PC-3 (cell line): ENCODE data around the gene SLC38A4. TPM values are rescaled to one million over a fixed set of nuclear protein-coding genes. Genes with fewer than 3 reads are reported as not detected.

ENCODE experiments used
- ATAC-seq: fragments of 200-7000 bp; cut with Tn5 transposase; 2 replicates; pipeline ENCODE4 v1.9.1; 2020; ENCODE audit warnings: mild to moderate bottlenecking, moderate library complexity
- BruUV-seq: library from RNA; stranded (reverse); fragments of 400-500 nt; replicated peaks from 2 replicates; lab custom pipeline; 2021; lab: Mats Ljungman, UMichigan
- CTCF ChIA-PET: fragments of 300-600 bp; sonication (Branson Sonifier 250); formaldehyde crosslinking; loops from one replicate; lab custom pipeline; 2022; ENCODE audit warnings: antibody characterized with exemption; lab: Charles Lee
- POLR2A ChIA-PET: fragments of 300-600 bp; sonication (Branson Sonifier 250); formaldehyde crosslinking; loops from one replicate; lab custom pipeline; 2022; ENCODE audit warnings: antibody characterized with exemption; ENCODE audit not compliant: unreplicated experiment; lab: Charles Lee
- DNase-seq: peaks from one replicate; pipeline ENCODE4 v3.0.0-alpha.2; 2015
- H2AFZ ChIP-seq: fragments of 300-600 bp; sonication (generic); 2 replicates; pipeline ENCODE4 v1.6.0; 2016; ENCODE audit warnings: antibody characterized with exemption, low read length
- H3F3A ChIP-seq: fragments of 300-600 bp; sonication (generic); one replicate; pipeline ENCODE4 v1.6.0; 2017; ENCODE audit warnings: antibody characterized with exemption, low read length, control low read depth, mild to moderate bottlenecking; ENCODE audit not compliant: unreplicated experiment
- H3K27ac ChIP-seq: fragments of 300-600 bp; sonication (generic); 2 replicates; pipeline ENCODE4 v1.5.1; 2016; ENCODE audit warnings: mild to moderate bottlenecking, low read length
- H3K27me3 ChIP-seq: fragments of 300-600 bp; sonication (generic); 2 replicates; pipeline ENCODE4 v1.6.1; 2016; ENCODE audit warnings: low read length, mixed read lengths
- H3K36me3 ChIP-seq: fragments of 300-600 bp; sonication (generic); 2 replicates; pipeline ENCODE4 v1.6.1; 2016; ENCODE audit warnings: low read depth, mixed run types, low read length, mixed read lengths
- H3K4me1 ChIP-seq: fragments of 300-600 bp; sonication (generic); 2 replicates; pipeline ENCODE4 v1.5.1; 2016; ENCODE audit warnings: low read length; ENCODE audit not compliant: insufficient read depth
- H3K4me2 ChIP-seq: fragments of 300-600 bp; sonication (generic); 2 replicates; pipeline ENCODE4 v1.6.0; 2016; ENCODE audit warnings: low read length
- H3K4me3 ChIP-seq: fragments of 300-600 bp; sonication (generic); 2 replicates; pipeline ENCODE4 v1.5.1; 2016; ENCODE audit warnings: mild to moderate bottlenecking, low read length, mixed read lengths
- H3K79me2 ChIP-seq: fragments of 300-600 bp; sonication (generic); 2 replicates; pipeline ENCODE4 v1.6.1; 2017; ENCODE audit warnings: low read length, mixed read lengths
- H3K9ac ChIP-seq: fragments of 300-600 bp; sonication (generic); 2 replicates; pipeline ENCODE4 v1.6.0; 2016; ENCODE audit warnings: mild to moderate bottlenecking, low read length
- H3K9me2 ChIP-seq: fragments of 300-600 bp; sonication (generic); replicated peaks from 2 replicates; pipeline ENCODE4 v1.6.1; 2016; ENCODE audit warnings: mixed run types, low read length, mixed read lengths
- H3K9me3 ChIP-seq: fragments of 300-600 bp; sonication (generic); 2 replicates; pipeline ENCODE4 v1.6.1; 2016; ENCODE audit warnings: low read length, mixed read lengths
- H4K20me1 ChIP-seq: fragments of 300-600 bp; sonication (generic); 2 replicates; pipeline ENCODE4 v1.6.1; 2016; ENCODE audit warnings: low read length, mixed read lengths
- CTCF ChIP-seq: fragments of 300-600 bp; sonication (generic); conservative IDR thresholded peaks from 2 replicates; pipeline ENCODE4 v1.5.1; 2017; ENCODE audit warnings: antibody characterized with exemption, low read depth, mild to moderate bottlenecking, low read length
- EZH2 ChIP-seq: fragments of 300-600 bp; sonication (generic); IDR thresholded peaks from one replicate; pipeline ENCODE4 v1.6.1; 2017; ENCODE audit warnings: antibody characterized with exemption, mild to moderate bottlenecking, low read length; ENCODE audit not compliant: unreplicated experiment
- EZH2phosphoT487 ChIP-seq: fragments of 300-600 bp; sonication (generic); IDR thresholded peaks from 2 replicates; pipeline ENCODE4 v1.6.1; 2018; ENCODE audit warnings: mild to moderate bottlenecking, antibody characterized with exemption, low read length, borderline replicate concordance
- intact Hi-C: fragments of 100-400 bp; cut with micrococcal nuclease; formaldehyde crosslinking; loops from 2 replicates; pipeline ENCODE4 v1.9.0; 2023
- total RNA-seq: library from RNA; depleted of rRNA; stranded (reverse); fragments of >200 nt; gene quantifications from 2 replicates; pipeline ENCODE4 v1.2.3, GENCODE V29; 2014

The SLC38A4 gene
- total RNA-seq, 1 experiment from 2014 or later: not detected

- Histone ChIP-seq H3F3A (no peaks in the 10 kb centered on the region), H3K9me2 (no peaks in the 10 kb centered on the region), H3K4me2 (no peak overlapping the region), H3K4me3 (no peak overlapping the region), H4K20me1 (no peaks in the 10 kb centered on the region), H3K36me3 (no peaks in the 10 kb centered on the region), H3K9me3 (no peaks in the 10 kb centered on the region), H3K27me3 (no peaks in the 10 kb centered on the region), H3K79me2 (no peaks in the 10 kb centered on the region), H3K9ac (no peak overlapping the region), H3K4me1 (no peaks in the 10 kb centered on the region; the same call in 1 of the 2 replicates), H2AFZ (no peak overlapping the region), H3K27ac (no peak overlapping the region)
- ChIA-PET POLR2A (no interaction called here), CTCF (no interaction called here)
- ATAC-seq: no peak
- TF ChIP-seq CTCF (no peak), EZH2 (no peak), EZH2phosphoT487 (no peak)
- BruUV-seq: no TSS peak
- DNase-seq: no peak
- intact Hi-C loops: no loop called here
Measured at GRCh38 chr12:46841891-46842290, 16.1 kb upstream of the SLC38A4 start.

GRCh38 chr12:46839964-46840363 is 14.2 kb upstream of the SLC38A4 start:
- Histone ChIP-seq H2AFZ (no peak overlapping the region), H3K79me2 (no peaks in the 10 kb centered on the region), H3K9me3 (no peaks in the 10 kb centered on the region), H3K36me3 (no peaks in the 10 kb centered on the region), H3K27me3 (no peaks in the 10 kb centered on the region), H3F3A (no peaks in the 10 kb centered on the region), H3K4me3 (no peak overlapping the region), H3K9ac (no peak overlapping the region), H3K27ac (no peak overlapping the region), H3K4me1 (no peaks in the 10 kb centered on the region; the same call in 1 of the 2 replicates), H3K9me2 (no peaks in the 10 kb centered on the region), H3K4me2 (no peak overlapping the region), H4K20me1 (no peaks in the 10 kb centered on the region)
- ChIA-PET POLR2A (no interaction called here), CTCF (no interaction called here)
- intact Hi-C loops: no loop called here
- no peak for TF ChIP-seq EZH2phosphoT487
- no peak for TF ChIP-seq CTCF
- TF ChIP-seq EZH2: no peak
- ATAC-seq (no peak), DNase-seq (no peak)
- no TSS peak for BruUV-seq

- H3K79me2 ChIP-seq: no peaks in the 10 kb centered on the region
- H4K20me1 ChIP-seq: no peaks in the 10 kb centered on the region
- ATAC-seq: peak; percentile 63
- no peaks in the 10 kb centered on the region for H3K27me3 ChIP-seq
- no peak overlapping the region for H3K4me2 ChIP-seq
- no peak overlapping the region for H3K4me3 ChIP-seq
- TF ChIP-seq CTCF (no peak), EZH2 (no peak), EZH2phosphoT487 (no peak)
- no peaks in the 10 kb centered on the region; the same call in 1 of the 2 replicates for H3K4me1 ChIP-seq
- DNase-seq: no peak
- H3K9ac ChIP-seq: no peak overlapping the region
- no peaks in the 10 kb centered on the region for H3K9me2 ChIP-seq
- H3K9me3 ChIP-seq: no peaks in the 10 kb centered on the region
- BruUV-seq: no TSS peak
- no peak overlapping the region for H3K27ac ChIP-seq
- H2AFZ ChIP-seq: no peak overlapping the region
- intact Hi-C loops: no loop called here
- ChIA-PET CTCF (no interaction called here), POLR2A (no interaction called here)
- H3F3A ChIP-seq: no peaks in the 10 kb centered on the region
- H3K36me3 ChIP-seq: no peaks in the 10 kb centered on the region
Measured at GRCh38 chr12:46839232-46839631, 13.4 kb upstream of the SLC38A4 start.
